ENCODE measurements around the gene NDUFB11.

The NDUFB11 gene

GRCh38 chrX:47174376-47174775 lies 29.9 kb upstream of the NDUFB11 start:
- DNase-seq: no peak

- DNase-seq: no peak
These were observed 28.7 kb upstream of the NDUFB11 start for GRCh38 chrX:47172971-47173792.

- no peak for DNase-seq
These were observed 28.0 kb upstream of the NDUFB11 start for GRCh38 chrX:47172549-47172948.

GRCh38 chrX:47171996-47172395 lies 27.5 kb upstream of the NDUFB11 start:
- DNase-seq: no peak

- DNase-seq: no peak
These were observed 26.6 kb upstream of the NDUFB11 start for GRCh38 chrX:47170861-47171692.

GRCh38 chrX:47169726-47170515 lies 25.4 kb upstream of the NDUFB11 start:
- DNase-seq: no peak

GRCh38 chrX:47169273-47169672 lies 24.8 kb upstream of the NDUFB11 start:
- DNase-seq: no peak

- no peak for DNase-seq
These were observed 24.1 kb upstream of the NDUFB11 start for GRCh38 chrX:47168495-47169073.

- no peak for DNase-seq
These were observed 21.6 kb upstream of the NDUFB11 start for GRCh38 chrX:47166126-47166525.

- no peak for DNase-seq
These were observed 19.9 kb upstream of the NDUFB11 start for GRCh38 chrX:47164420-47164819.

GRCh38 chrX:47162927-47163583 lies 18.6 kb upstream of the NDUFB11 start:
- DNase-seq: no peak

GRCh38 chrX:47160781-47161180 lies 16.3 kb upstream of the NDUFB11 start:
- DNase-seq: no peak

- DNase-seq: no peak
These were observed 14.3 kb upstream of the NDUFB11 start for GRCh38 chrX:47158781-47159180.

GRCh38 chrX:47158131-47158530 lies 13.6 kb upstream of the NDUFB11 start:
- DNase-seq: no peak

- no peak for DNase-seq
These were observed 12.4 kb upstream of the NDUFB11 start for GRCh38 chrX:47156611-47157520.

GRCh38 chrX:47151435-47151834 lies 6.9 kb upstream of the NDUFB11 start:
- no peak for DNase-seq

- no peak for DNase-seq
These were observed 4.4 kb upstream of the NDUFB11 start for GRCh38 chrX:47148946-47149345.

- no peak for DNase-seq
These were observed 2.7 kb upstream of the NDUFB11 start for GRCh38 chrX:47146936-47147859.

- DNase-seq: peak; percentile 67
These were observed 1.8 kb upstream of the NDUFB11 start for GRCh38 chrX:47146121-47146935.

Data from NCI-H524 treated with DMSO at 0.1 percent for 48 hours (cell line).